ENCODE results near the gene NAP1L4.

NAP1L4 gene

GRCh38 chr11:2960139-2960538 lies 32.0 kb downstream of the NAP1L4 start:
- TF ChIP-seq CTCF (IDR thresholded peaks at IDR 0.05; ENCODE audit: low read depth, low read length, missing control alignments), result no peak
- no peak for DNase-seq
- no peaks in the 10 kb centered on the region for H3K27me3 ChIP-seq (replicated peaks)
- in situ Hi-C loops (cut with HindIII; ENCODE audit: low pct_ligation_motif_present, low sequenced_read_pairs), result no loop called here
- H3K36me3 ChIP-seq (replicated peaks), result peaks cover 57% of the 10 kb centered on the region
- no peak overlapping the region for H3K27ac ChIP-seq
- no peak overlapping the region for H3K4me3 ChIP-seq (ENCODE audit: low read depth, low read length)

DNA sequence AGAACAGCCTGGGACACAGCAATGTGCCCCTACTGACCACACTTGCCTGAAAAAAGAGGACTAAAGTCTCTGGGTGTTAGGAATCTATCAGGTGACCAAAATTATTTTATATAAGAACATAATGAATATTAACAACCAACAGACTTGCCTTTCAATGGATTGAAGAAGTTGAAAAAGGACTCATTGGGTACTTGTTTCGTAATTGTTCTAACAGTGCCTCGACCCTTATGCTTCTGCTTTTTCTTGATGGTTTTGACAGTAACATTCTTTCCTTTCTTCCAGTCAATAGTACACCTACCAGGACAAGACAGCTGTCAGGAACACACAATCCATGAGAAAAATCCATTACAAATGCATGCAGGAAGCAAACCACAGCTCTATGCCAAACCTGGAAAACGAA lies 33.9 kb downstream of the NAP1L4 start:
- Histone ChIP-seq H3K27ac (no peak overlapping the region), H3K4me3 (ENCODE audit: low read depth, low read length) (no peak overlapping the region), H3K36me3 (replicated peaks) (peaks cover 59% of the 10 kb centered on the region), H3K27me3 (replicated peaks) (no peaks in the 10 kb centered on the region)
- no peak for DNase-seq
- TF ChIP-seq CTCF (IDR thresholded peaks at IDR 0.05; ENCODE audit: low read depth, low read length, missing control alignments), result no peak
- in situ Hi-C loops (cut with HindIII; ENCODE audit: low pct_ligation_motif_present, low sequenced_read_pairs), result no loop called here

- Histone ChIP-seq H3K27me3 (replicated peaks) (no peaks in the 10 kb centered on the region), H3K36me3 (replicated peaks) (peaks cover 64% of the 10 kb centered on the region), H3K4me3 (ENCODE audit: low read depth, low read length) (no peak overlapping the region), H3K27ac (no peak overlapping the region)
- in situ Hi-C loops (cut with HindIII; ENCODE audit: low pct_ligation_motif_present, low sequenced_read_pairs), result no loop called here
- no peak for DNase-seq
- TF ChIP-seq CTCF (IDR thresholded peaks at IDR 0.05; ENCODE audit: low read depth, low read length, missing control alignments), result peak; percentile 37
Measured at GRCh38 chr11:2955906-2956476, 36.1 kb downstream of the NAP1L4 start.

DNA sequence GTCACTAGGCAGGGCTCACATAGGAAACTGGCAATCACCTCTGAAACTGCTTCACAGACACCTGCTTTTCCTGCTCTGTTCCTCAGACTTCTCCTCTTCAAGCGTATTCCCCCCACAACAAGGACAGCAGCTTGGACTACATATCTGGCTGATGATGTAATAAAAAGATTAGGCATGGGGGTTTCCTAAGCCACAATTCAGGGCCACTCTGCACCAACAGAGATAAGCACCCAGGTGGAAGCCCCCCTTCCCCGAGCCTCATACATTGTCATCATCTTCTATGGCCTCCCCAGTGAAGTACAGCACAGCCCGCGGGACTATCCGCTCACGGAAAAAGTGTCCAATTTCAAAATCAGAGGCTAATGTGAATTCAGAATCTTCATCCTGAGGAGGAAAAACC lies 37.9 kb downstream of the NAP1L4 start:
- DNase-seq, result no peak
- Histone ChIP-seq H3K36me3 (replicated peaks) (peaks cover 52% of the 10 kb centered on the region), H3K27ac (no peak overlapping the region), H3K27me3 (replicated peaks) (no peaks in the 10 kb centered on the region), H3K4me3 (ENCODE audit: low read depth, low read length) (no peak overlapping the region)
- no peak for TF ChIP-seq CTCF (IDR thresholded peaks at IDR 0.05; ENCODE audit: low read depth, low read length, missing control alignments)
- in situ Hi-C loops (cut with HindIII; ENCODE audit: low pct_ligation_motif_present, low sequenced_read_pairs), result no loop called here

DNA sequence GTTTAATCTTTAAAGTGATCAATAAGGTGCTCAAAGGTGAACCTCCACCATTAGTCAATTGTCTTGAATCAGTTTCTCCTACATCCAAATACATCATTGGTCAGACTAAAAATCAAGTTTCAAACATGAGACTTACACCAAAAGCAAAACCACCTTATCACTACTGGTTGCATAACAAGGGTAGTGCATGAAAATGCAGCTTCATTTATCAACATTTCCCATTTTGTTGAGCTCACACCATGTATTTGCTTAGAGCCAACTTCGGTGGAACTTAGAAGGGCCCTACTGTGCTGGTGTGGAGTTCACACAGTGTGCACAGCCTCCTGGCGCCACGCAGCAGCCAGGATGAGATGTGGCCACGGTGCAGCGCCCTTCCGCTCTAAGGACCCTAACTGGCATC lies 39.8 kb downstream of the NAP1L4 start:
- H3K4me3 ChIP-seq (ENCODE audit: low read depth, low read length), result no peak overlapping the region
- no peak for TF ChIP-seq CTCF (IDR thresholded peaks at IDR 0.05; ENCODE audit: low read depth, low read length, missing control alignments)
- in situ Hi-C loops (cut with HindIII; ENCODE audit: low pct_ligation_motif_present, low sequenced_read_pairs), result no loop called here
- no peaks in the 10 kb centered on the region for H3K27me3 ChIP-seq (replicated peaks)
- H3K36me3 ChIP-seq (replicated peaks), result peaks cover 46% of the 10 kb centered on the region
- no peak for DNase-seq
- H3K27ac ChIP-seq, result peak overlapping the region; percentile 82
